OCI-LY1 (cell line): ENCODE results near the gene NPFFR1.

ENCODE experiments used
- CTCF ChIP-seq: fragments of 200-600 bp; sonication (generic), shearing (Covaris generic); IDR thresholded peaks from 2 replicates; pipeline ENCODE4 v1.5.1; 2017; ENCODE audit warnings: mild to moderate bottlenecking, antibody characterized with exemption, low read length, moderate library complexity, mixed read lengths
- EZH2 ChIP-seq: fragments of 200-600 bp; sonication (generic), shearing (Covaris generic); IDR thresholded peaks from 2 replicates; pipeline ENCODE4 v1.8.0; 2017; ENCODE audit warnings: borderline replicate concordance, mixed run types, mild to moderate bottlenecking, antibody characterized with exemption, low read length, moderate library complexity, mixed read lengths

- no peak for TF ChIP-seq CTCF
- TF ChIP-seq EZH2, result no peak
Measured at GRCh38 chr10:70303730-70304129, 19.9 kb upstream of the NPFFR1 start.
